KMS-11 (cell line): ENCODE data around the gene CD274.

ENCODE experiments used
- H2AFZ ChIP-seq: fragments of 200-600 bp; sonication (generic); 2 replicates; pipeline ENCODE4 v1.6.1; 2016; ENCODE audit warnings: antibody characterized with exemption, mixed run types, low read depth
- H3K27ac ChIP-seq: fragments of 200-600 bp; sonication (generic); 2 replicates; pipeline ENCODE4 v1.6.1; 2016; ENCODE audit warnings: mild to moderate bottlenecking, mixed run types
- H3K27me3 ChIP-seq: fragments of 200-600 bp; sonication (generic); 2 replicates; pipeline ENCODE4 v1.6.1; 2017; ENCODE audit warnings: mild to moderate bottlenecking, low read depth, mixed run types, moderate library complexity; ENCODE audit not compliant: insufficient read depth
- H3K36me3 ChIP-seq: fragments of 200-600 bp; sonication (generic); 2 replicates; pipeline ENCODE4 v1.6.1; 2017; ENCODE audit warnings: mild to moderate bottlenecking, mixed run types; ENCODE audit not compliant: insufficient read depth
- H3K4me1 ChIP-seq: fragments of 200-600 bp; sonication (generic); 2 replicates; pipeline ENCODE4 v1.6.1; 2016; ENCODE audit warnings: mild to moderate bottlenecking, low read depth, mixed run types; ENCODE audit not compliant: poor library complexity, severe bottlenecking
- H3K4me2 ChIP-seq: fragments of 200-600 bp; sonication (generic); 2 replicates; pipeline ENCODE4 v1.7.0; 2016; ENCODE audit warnings: mild to moderate bottlenecking, mixed run types
- H3K4me3 ChIP-seq: fragments of 200-600 bp; sonication (generic); IDR thresholded peaks from 2 replicates; pipeline ENCODE4 v1.6.1; 2017; ENCODE audit warnings: low read depth, low read length, mixed read lengths; ENCODE audit not compliant: insufficient read depth
- H3K79me2 ChIP-seq: fragments of 200-600 bp; sonication (generic); 2 replicates; pipeline ENCODE4 v1.6.1; 2016; ENCODE audit warnings: low read depth, mixed run types; ENCODE audit not compliant: insufficient read depth
- H3K9ac ChIP-seq: fragments of 200-600 bp; sonication (generic); 2 replicates; pipeline ENCODE4 v1.6.1; 2016; ENCODE audit warnings: mild to moderate bottlenecking, mixed run types
- H4K20me1 ChIP-seq: fragments of 200-600 bp; sonication (generic); 2 replicates; pipeline ENCODE4 v1.6.1; 2016; ENCODE audit warnings: mild to moderate bottlenecking, mixed run types; ENCODE audit not compliant: insufficient read depth
- TF ChIP-seq, protein P1 (sequence below): fragments of 200-600 bp; sonication (generic); conservative IDR thresholded peaks from 2 replicates; pipeline ENCODE4 v1.6.1; 2017; ENCODE audit warnings: low read depth, mild to moderate bottlenecking, antibody characterized with exemption, low read length, moderate library complexity, mixed read lengths

Gene CD274

DNA sequence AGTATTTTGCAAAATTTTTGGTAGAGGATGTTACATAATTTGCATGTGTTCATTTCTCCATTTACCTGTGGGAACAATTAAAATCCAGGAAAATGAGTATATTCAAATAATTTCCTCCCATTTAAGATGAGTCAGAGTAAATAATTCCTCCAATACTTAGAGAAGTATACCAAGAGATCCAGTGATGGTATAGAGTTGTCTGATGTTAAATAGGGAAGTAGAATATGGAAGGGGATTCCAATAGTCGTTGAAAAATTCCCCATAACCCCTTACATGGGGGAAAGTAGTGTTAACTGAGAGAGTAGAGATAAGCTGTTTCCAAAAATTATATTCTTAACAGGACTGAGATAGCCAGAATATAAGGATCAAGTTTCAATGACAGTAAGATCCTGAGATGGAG, 15.7 kb downstream of the CD274 start:
- TF ChIP-seq, protein P1, sequence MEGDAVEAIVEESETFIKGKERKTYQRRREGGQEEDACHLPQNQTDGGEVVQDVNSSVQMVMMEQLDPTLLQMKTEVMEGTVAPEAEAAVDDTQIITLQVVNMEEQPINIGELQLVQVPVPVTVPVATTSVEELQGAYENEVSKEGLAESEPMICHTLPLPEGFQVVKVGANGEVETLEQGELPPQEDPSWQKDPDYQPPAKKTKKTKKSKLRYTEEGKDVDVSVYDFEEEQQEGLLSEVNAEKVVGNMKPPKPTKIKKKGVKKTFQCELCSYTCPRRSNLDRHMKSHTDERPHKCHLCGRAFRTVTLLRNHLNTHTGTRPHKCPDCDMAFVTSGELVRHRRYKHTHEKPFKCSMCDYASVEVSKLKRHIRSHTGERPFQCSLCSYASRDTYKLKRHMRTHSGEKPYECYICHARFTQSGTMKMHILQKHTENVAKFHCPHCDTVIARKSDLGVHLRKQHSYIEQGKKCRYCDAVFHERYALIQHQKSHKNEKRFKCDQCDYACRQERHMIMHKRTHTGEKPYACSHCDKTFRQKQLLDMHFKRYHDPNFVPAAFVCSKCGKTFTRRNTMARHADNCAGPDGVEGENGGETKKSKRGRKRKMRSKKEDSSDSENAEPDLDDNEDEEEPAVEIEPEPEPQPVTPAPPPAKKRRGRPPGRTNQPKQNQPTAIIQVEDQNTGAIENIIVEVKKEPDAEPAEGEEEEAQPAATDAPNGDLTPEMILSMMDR, result no peak
- Histone ChIP-seq H3K4me2 (no peak overlapping the region), H3K36me3 (no peaks in the 10 kb centered on the region)

DNA sequence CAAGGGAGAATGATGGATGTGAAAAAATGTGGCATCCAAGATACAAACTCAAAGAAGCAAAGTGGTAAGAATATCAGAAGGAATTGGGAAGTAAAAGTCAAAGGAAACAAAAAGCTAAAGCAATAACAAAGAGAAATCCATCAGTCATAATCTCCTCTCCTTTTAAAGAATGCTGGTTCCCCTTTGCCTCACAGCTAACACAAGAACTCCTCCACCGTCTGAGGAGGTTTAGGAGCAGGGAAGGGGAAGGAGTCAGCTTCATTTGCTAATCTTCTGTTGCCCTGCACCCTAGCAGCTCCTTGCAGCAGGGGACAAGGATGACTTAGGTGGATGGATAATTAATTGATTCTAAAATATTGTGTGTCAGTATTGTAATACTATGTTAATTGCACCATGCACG, 16.4 kb downstream of the CD274 start:
- Histone ChIP-seq H3K4me3 (no peak overlapping the region), H3K27ac (no peak overlapping the region), H4K20me1 (no peaks in the 10 kb centered on the region), H2AFZ (no peak overlapping the region), H3K79me2 (no peaks in the 10 kb centered on the region), H3K9ac (no peak overlapping the region), H3K4me1 (no peaks in the 10 kb centered on the region), H3K27me3 (no peaks in the 10 kb centered on the region), H3K36me3 (no peaks in the 10 kb centered on the region), H3K4me2 (no peak overlapping the region)
- TF ChIP-seq, protein P1, result no peak

More for the DNA sequence above, 15.7 kb downstream of the CD274 start:
- Histone ChIP-seq H3K27me3 (no peaks in the 10 kb centered on the region), H3K9ac (no peak overlapping the region), H3K27ac (no peak overlapping the region), H2AFZ (no peak overlapping the region), H4K20me1 (no peaks in the 10 kb centered on the region), H3K79me2 (no peaks in the 10 kb centered on the region), H3K4me1 (no peaks in the 10 kb centered on the region), H3K4me3 (no peak overlapping the region)

DNA sequence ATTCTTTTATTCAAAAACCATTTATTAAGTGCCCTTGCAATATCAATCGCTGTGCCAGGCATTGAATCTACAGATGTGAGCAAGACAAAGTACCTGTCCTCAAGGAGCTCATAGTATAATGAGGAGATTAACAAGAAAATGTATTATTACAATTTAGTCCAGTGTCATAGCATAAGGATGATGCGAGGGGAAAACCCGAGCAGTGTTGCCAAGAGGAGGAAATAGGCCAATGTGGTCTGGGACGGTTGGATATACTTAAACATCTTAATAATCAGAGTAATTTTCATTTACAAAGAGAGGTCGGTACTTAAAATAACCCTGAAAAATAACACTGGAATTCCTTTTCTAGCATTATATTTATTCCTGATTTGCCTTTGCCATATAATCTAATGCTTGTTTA, 18.5 kb downstream of the CD274 start:
- TF ChIP-seq, protein P1, result no peak

DNA sequence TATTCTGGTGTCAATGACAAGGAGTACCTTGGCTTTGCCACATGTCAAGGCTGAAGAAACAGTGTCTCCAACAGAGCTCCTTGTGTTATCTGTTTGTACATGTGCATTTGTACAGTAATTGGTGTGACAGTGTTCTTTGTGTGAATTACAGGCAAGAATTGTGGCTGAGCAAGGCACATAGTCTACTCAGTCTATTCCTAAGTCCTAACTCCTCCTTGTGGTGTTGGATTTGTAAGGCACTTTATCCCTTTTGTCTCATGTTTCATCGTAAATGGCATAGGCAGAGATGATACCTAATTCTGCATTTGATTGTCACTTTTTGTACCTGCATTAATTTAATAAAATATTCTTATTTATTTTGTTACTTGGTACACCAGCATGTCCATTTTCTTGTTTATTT, 19.8 kb downstream of the CD274 start:
- H4K20me1 ChIP-seq, result no peaks in the 10 kb centered on the region
- H3K27ac ChIP-seq, result no peak overlapping the region
- H3K79me2 ChIP-seq, result no peaks in the 10 kb centered on the region
- no peak overlapping the region for H3K9ac ChIP-seq
- H3K4me3 ChIP-seq, result no peak overlapping the region
- H3K36me3 ChIP-seq, result no peaks in the 10 kb centered on the region
- H2AFZ ChIP-seq, result no peak overlapping the region
- TF ChIP-seq, protein P1, result no peak
- H3K4me2 ChIP-seq, result no peak overlapping the region
- no peaks in the 10 kb centered on the region for H3K4me1 ChIP-seq
- H3K27me3 ChIP-seq, result no peaks in the 10 kb centered on the region

More for the DNA sequence above, 18.5 kb downstream of the CD274 start:
- Histone ChIP-seq H3K9ac (no peak overlapping the region), H4K20me1 (no peaks in the 10 kb centered on the region), H3K27ac (no peak overlapping the region), H2AFZ (no peak overlapping the region), H3K27me3 (no peaks in the 10 kb centered on the region), H3K4me1 (no peaks in the 10 kb centered on the region), H3K4me3 (no peak overlapping the region), H3K4me2 (no peak overlapping the region), H3K79me2 (no peaks in the 10 kb centered on the region), H3K36me3 (no peaks in the 10 kb centered on the region)
